Gastroesophageal sphincter (tissue), 3 donors: ENCODE results near the gene TNS3.

Experiments
- CTCF ChIP-seq, 4 experiments: fragments of 200-600 bp in 2 of 4; fragments of 450-650 bp in 2 of 4; sonication (generic) in 1 of 4; IDR thresholded peaks; one replicate each; pipeline ENCODE4 v1.5.1; 2017 to 2019; ENCODE audit warnings: antibody characterized with exemption in 4 of 4, mild to moderate bottlenecking in 2 of 4, moderate library complexity in 2 of 4
- EP300 ChIP-seq: sonication (generic); formaldehyde crosslinking; IDR thresholded peaks from one replicate; pipeline ENCODE4 v1.6.1; 2017; ENCODE audit warnings: antibody characterized with exemption, mild to moderate bottlenecking
- POLR2A ChIP-seq, 2 donors: fragments of 450-650 bp; IDR thresholded peaks; one replicate each; pipeline ENCODE4 v1.6.1; 2017; ENCODE audit warnings: antibody characterized with exemption in 2 of 2, mild to moderate bottlenecking in 2 of 2, moderate library complexity in 1 of 2
- POLR2AphosphoS5 ChIP-seq: sonication (generic); formaldehyde crosslinking; IDR thresholded peaks from one replicate; pipeline ENCODE4 v1.6.1; 2017; ENCODE audit warnings: antibody characterized with exemption

- TF ChIP-seq CTCF (IDR thresholded peaks at IDR 0.05) (no peak), POLR2A (IDR thresholded peaks at IDR 0.05) (no peak), EP300 (no peak), POLR2AphosphoS5 (no peak)
Observed at GRCh38 chr7:47588704-47589225, 6.9 kb upstream of the TNS3 start.
